Liver (tissue), 9 donors: ENCODE results near the gene MTHFD1L. TPM values are rescaled to one million over a fixed set of nuclear protein-coding genes. Genes with fewer than 3 reads are reported as not detected.

Experiments
- DNase-seq: peaks from one replicate; pipeline ENCODE4 v3.0.0-alpha.2; 2017; ENCODE audit warnings: low spot score
- H3K27ac ChIP-seq, 2 donors: one replicate each; pipeline ENCODE4 v1.7.0; 2013; ENCODE audit warnings: inconsistent platforms in 2 of 2, low read length in 2 of 2, control low read depth in 1 of 2, low read depth in 1 of 2, mild to moderate bottlenecking in 1 of 2
- H3K27me3 ChIP-seq, 4 donors: one replicate each; pipeline versions ENCODE4 v1.6.1 to v1.7.0; 2013; ENCODE audit warnings: low read length in 3 of 4, inconsistent platforms in 1 of 4, mild to moderate bottlenecking in 1 of 4, moderate library complexity in 1 of 4; ENCODE audit not compliant: control insufficient read depth in 4 of 4, insufficient read depth in 4 of 4
- H3K36me3 ChIP-seq, 4 donors: one replicate each; pipeline versions ENCODE4 v1.6.1 to v1.7.0; 2013; ENCODE audit warnings: low read length in 3 of 4, mild to moderate bottlenecking in 3 of 4, low read depth in 1 of 4, moderate library complexity in 1 of 4; ENCODE audit not compliant: control insufficient read depth in 4 of 4, insufficient read depth in 3 of 4
- H3K4me1 ChIP-seq, 4 donors: one replicate each; pipeline versions ENCODE4 v1.6.1 to v1.7.0; 2013; ENCODE audit warnings: low read length in 3 of 4, mild to moderate bottlenecking in 3 of 4, moderate library complexity in 1 of 4; ENCODE audit not compliant: control insufficient read depth in 4 of 4, insufficient read depth in 4 of 4
- H3K4me3 ChIP-seq, 3 donors: one replicate each; pipeline versions ENCODE4 v1.6.1 to v1.7.0; 2013; ENCODE audit warnings: low read length in 3 of 3, control low read depth in 1 of 3, low read depth in 1 of 3, mild to moderate bottlenecking in 1 of 3
- H3K9ac ChIP-seq, 2 donors: one replicate each; pipeline ENCODE4 v1.7.0; 2013; ENCODE audit warnings: low read length in 2 of 2, mild to moderate bottlenecking in 2 of 2, moderate library complexity in 2 of 2, control low read depth in 1 of 2, low read depth in 1 of 2
- H3K9me3 ChIP-seq, 4 donors: one replicate each; pipeline versions ENCODE4 v1.6.1 to v1.7.0; 2013; ENCODE audit warnings: low read length in 3 of 4; ENCODE audit not compliant: control insufficient read depth in 4 of 4
- EGR1 ChIP-seq, 2 donors: IDR thresholded peaks; 2 replicates each; pipeline ENCODE4 v1.6.1; 2016 to 2018; ENCODE audit warnings: antibody characterized with exemption in 2 of 2, low read depth in 2 of 2
- FOXA1 ChIP-seq: IDR thresholded peaks from 2 replicates; pipeline ENCODE4 v1.6.1; 2016; ENCODE audit warnings: antibody characterized with exemption
- FOXA2 ChIP-seq: IDR thresholded peaks from 2 replicates; pipeline ENCODE4 v1.6.1; 2016; ENCODE audit warnings: antibody characterized with exemption
- GABPA ChIP-seq, 2 donors: IDR thresholded peaks in 1 of 2; conservative IDR thresholded peaks in 1 of 2; 2 replicates each; pipeline ENCODE4 v1.6.1; 2016; ENCODE audit warnings: antibody characterized with exemption in 2 of 2, mild to moderate bottlenecking in 1 of 2, moderate library complexity in 1 of 2
- HNF4A ChIP-seq, 2 donors: conservative IDR thresholded peaks; 2 replicates each; pipeline ENCODE4 v1.6.1; 2016; ENCODE audit warnings: antibody characterized with exemption in 2 of 2, mild to moderate bottlenecking in 2 of 2
- HNF4G ChIP-seq: IDR thresholded peaks from 2 replicates; pipeline ENCODE4 v1.6.1; 2016; ENCODE audit warnings: antibody characterized with exemption
- JUND ChIP-seq, 2 donors: IDR thresholded peaks; 2 replicates each; pipeline ENCODE4 v1.6.1; 2016; ENCODE audit warnings: antibody characterized with exemption in 2 of 2
- MAX ChIP-seq: IDR thresholded peaks from 2 replicates; pipeline ENCODE4 v1.6.1; 2016; ENCODE audit warnings: antibody characterized with exemption
- NR2F2 ChIP-seq: IDR thresholded peaks from 2 replicates; pipeline ENCODE4 v1.6.1; 2016; ENCODE audit warnings: antibody characterized with exemption
- RAD21 ChIP-seq, 2 donors: IDR thresholded peaks; 2 replicates each; pipeline ENCODE4 v1.6.1; 2016; ENCODE audit warnings: antibody characterized with exemption in 2 of 2, mild to moderate bottlenecking in 2 of 2
- RXRA ChIP-seq, 2 donors: IDR thresholded peaks; 2 replicates each; pipeline ENCODE4 v1.6.1; 2017 to 2018; ENCODE audit warnings: antibody characterized with exemption in 2 of 2, mild to moderate bottlenecking in 1 of 2
- SP1 ChIP-seq: IDR thresholded peaks from 2 replicates; pipeline ENCODE4 v1.6.1; 2018; ENCODE audit warnings: antibody characterized with exemption, mild to moderate bottlenecking
- TAF1 ChIP-seq: conservative IDR thresholded peaks from 2 replicates; pipeline ENCODE4 v1.6.1; 2016; ENCODE audit warnings: antibody characterized with exemption, mild to moderate bottlenecking
- YY1 ChIP-seq: IDR thresholded peaks from 2 replicates; pipeline ENCODE4 v1.6.1; 2016; ENCODE audit warnings: antibody characterized with exemption, mild to moderate bottlenecking
- WGBS: extraction: QIAGEN DNeasy Blood & Tissue Kit; methylation state at CpG from one replicate; pipeline ENCODE4 v1.1.7; 2013; 5-methylcytosine and 5-hydroxymethylcytosine counted together
- polyA plus RNA-seq, 2 donors: library from polyadenylated mRNA; stranded (reverse) in 1 of 2; unstranded in 1 of 2; fragments of 200-250 nt in 1 of 2; fragments of >200 nt in 1 of 2; fragmentation: Nextera tagmentation in 1 of 2; extraction: Ambion mirVana in 1 of 2; gene quantifications; one replicate each; pipeline versions ENCODE4 v1.2.1 to v1.2.3, GENCODE V29; 2013 to 2015
- total RNA-seq, 2 donors: library from RNA; depleted of rRNA; stranded (reverse); fragments of >200 nt; gene quantifications; one replicate each; pipeline ENCODE4 v1.2.3, GENCODE V29; 2014
- TF ChIP-seq, protein P1 (sequence below): IDR thresholded peaks from 2 replicates; pipeline ENCODE4 v1.6.1; 2016; ENCODE audit warnings: antibody characterized with exemption, mild to moderate bottlenecking
- TF ChIP-seq, protein P2 (sequence below): fragments of 150-350 bp; IDR thresholded peaks from 2 replicates; pipeline ENCODE4 v1.5.1; 2017; ENCODE audit warnings: improper control_type of control experiment, low read depth, low read length; ENCODE audit not compliant: missing input control
- TF ChIP-seq, protein P3 (sequence below): IDR thresholded peaks from 2 replicates; pipeline ENCODE4 v1.6.1; 2016; ENCODE audit warnings: antibody characterized with exemption
- TF ChIP-seq, protein P4 (sequence below): IDR thresholded peaks from 2 replicates; pipeline ENCODE4 v1.6.1; 2016; ENCODE audit warnings: antibody characterized with exemption
- donor health status: healthy.
- donor health status: healthy.
- donor health status: healthy.
- donor health status: healthy.
- donor health status: healthy.

The MTHFD1L gene
- total and polyA plus RNA-seq, 4 donors: 2.0 to 7.7 (median 2.8) TPM

DNA sequence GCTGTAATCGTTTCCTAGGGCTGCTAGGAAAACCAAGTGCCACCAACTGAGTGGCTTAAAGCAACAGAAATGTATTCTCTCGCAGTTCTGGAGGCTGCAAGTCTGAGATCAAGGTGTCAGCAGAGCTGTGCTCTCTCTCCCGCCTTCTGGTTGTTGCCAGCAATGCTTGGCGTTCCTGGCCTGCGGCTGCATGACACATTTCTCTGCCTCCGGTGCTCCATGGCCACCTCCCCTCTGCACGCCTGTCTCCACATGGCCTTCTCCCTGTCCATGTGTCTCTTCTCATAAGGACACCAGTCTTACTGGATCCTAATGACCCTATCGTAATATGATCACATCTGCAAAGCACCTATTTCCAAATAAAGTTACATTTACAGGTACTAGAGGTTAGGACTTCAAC lies 282.6 kb downstream of the MTHFD1L start:
- 83% methylated on average over 8 of the region's 8 CpGs for WGBS
- Histone ChIP-seq H3K27ac (no peak overlapping the region), H3K9ac (no peak overlapping the region), H3K4me1 (no peaks in the 10 kb centered on the region), H3K9me3 (no peaks in the 10 kb centered on the region), H3K36me3 (no peaks in the 10 kb centered on the region), H3K4me3 (no peak overlapping the region), H3K27me3 (no peaks in the 10 kb centered on the region)
- TF ChIP-seq GABPA (IDR thresholded peaks at IDR 0.05 in 1 of 2, conservative IDR thresholded peaks at IDR 0.05 in 1 of 2) (no peak), RXRA (IDR thresholded peaks at IDR 0.05) (no peak), JUND (IDR thresholded peaks at IDR 0.05) (no peak), HNF4A (conservative IDR thresholded peaks at IDR 0.05) (no peak), EGR1 (IDR thresholded peaks at IDR 0.05; ENCODE audit: low read depth in 2 of 2) (no peak), SP1 (no peak), NR2F2 (no peak), RAD21 (IDR thresholded peaks at IDR 0.05) (no peak), HNF4G (no peak), TAF1 (no peak), FOXA1 (no peak), YY1 (no peak), MAX (no peak), FOXA2 (no peak)
- TF ChIP-seq, protein P1, sequence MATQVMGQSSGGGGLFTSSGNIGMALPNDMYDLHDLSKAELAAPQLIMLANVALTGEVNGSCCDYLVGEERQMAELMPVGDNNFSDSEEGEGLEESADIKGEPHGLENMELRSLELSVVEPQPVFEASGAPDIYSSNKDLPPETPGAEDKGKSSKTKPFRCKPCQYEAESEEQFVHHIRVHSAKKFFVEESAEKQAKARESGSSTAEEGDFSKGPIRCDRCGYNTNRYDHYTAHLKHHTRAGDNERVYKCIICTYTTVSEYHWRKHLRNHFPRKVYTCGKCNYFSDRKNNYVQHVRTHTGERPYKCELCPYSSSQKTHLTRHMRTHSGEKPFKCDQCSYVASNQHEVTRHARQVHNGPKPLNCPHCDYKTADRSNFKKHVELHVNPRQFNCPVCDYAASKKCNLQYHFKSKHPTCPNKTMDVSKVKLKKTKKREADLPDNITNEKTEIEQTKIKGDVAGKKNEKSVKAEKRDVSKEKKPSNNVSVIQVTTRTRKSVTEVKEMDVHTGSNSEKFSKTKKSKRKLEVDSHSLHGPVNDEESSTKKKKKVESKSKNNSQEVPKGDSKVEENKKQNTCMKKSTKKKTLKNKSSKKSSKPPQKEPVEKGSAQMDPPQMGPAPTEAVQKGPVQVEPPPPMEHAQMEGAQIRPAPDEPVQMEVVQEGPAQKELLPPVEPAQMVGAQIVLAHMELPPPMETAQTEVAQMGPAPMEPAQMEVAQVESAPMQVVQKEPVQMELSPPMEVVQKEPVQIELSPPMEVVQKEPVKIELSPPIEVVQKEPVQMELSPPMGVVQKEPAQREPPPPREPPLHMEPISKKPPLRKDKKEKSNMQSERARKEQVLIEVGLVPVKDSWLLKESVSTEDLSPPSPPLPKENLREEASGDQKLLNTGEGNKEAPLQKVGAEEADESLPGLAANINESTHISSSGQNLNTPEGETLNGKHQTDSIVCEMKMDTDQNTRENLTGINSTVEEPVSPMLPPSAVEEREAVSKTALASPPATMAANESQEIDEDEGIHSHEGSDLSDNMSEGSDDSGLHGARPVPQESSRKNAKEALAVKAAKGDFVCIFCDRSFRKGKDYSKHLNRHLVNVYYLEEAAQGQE: no peak
- TF ChIP-seq, protein P2, sequence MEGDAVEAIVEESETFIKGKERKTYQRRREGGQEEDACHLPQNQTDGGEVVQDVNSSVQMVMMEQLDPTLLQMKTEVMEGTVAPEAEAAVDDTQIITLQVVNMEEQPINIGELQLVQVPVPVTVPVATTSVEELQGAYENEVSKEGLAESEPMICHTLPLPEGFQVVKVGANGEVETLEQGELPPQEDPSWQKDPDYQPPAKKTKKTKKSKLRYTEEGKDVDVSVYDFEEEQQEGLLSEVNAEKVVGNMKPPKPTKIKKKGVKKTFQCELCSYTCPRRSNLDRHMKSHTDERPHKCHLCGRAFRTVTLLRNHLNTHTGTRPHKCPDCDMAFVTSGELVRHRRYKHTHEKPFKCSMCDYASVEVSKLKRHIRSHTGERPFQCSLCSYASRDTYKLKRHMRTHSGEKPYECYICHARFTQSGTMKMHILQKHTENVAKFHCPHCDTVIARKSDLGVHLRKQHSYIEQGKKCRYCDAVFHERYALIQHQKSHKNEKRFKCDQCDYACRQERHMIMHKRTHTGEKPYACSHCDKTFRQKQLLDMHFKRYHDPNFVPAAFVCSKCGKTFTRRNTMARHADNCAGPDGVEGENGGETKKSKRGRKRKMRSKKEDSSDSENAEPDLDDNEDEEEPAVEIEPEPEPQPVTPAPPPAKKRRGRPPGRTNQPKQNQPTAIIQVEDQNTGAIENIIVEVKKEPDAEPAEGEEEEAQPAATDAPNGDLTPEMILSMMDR: no peak
- TF ChIP-seq, protein P3, sequence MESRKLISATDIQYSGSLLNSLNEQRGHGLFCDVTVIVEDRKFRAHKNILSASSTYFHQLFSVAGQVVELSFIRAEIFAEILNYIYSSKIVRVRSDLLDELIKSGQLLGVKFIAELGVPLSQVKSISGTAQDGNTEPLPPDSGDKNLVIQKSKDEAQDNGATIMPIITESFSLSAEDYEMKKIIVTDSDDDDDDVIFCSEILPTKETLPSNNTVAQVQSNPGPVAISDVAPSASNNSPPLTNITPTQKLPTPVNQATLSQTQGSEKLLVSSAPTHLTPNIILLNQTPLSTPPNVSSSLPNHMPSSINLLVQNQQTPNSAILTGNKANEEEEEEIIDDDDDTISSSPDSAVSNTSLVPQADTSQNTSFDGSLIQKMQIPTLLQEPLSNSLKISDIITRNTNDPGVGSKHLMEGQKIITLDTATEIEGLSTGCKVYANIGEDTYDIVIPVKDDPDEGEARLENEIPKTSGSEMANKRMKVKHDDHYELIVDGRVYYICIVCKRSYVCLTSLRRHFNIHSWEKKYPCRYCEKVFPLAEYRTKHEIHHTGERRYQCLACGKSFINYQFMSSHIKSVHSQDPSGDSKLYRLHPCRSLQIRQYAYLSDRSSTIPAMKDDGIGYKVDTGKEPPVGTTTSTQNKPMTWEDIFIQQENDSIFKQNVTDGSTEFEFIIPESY: no peak
- TF ChIP-seq, protein P4, sequence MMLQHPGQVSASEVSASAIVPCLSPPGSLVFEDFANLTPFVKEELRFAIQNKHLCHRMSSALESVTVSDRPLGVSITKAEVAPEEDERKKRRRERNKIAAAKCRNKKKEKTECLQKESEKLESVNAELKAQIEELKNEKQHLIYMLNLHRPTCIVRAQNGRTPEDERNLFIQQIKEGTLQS: no peak
- no peak for DNase-seq

DNA sequence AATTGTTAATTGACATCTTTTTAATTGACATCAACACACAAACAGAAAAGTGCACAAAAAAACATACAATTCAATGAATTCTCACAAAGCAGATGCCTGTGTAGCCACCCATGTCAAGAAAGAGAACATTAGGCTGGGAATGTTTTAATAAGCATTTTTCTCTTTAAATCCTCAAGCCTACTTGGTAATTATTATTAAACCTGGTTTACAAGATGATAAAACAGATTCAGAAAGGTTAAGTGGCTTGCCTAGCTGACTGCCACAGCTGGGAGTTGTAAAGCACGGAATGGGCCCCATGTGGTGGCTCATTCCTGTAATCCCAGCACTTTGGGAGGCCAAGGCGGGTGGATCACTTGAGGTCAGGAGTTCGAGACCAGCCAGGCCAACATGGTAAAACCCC lies 284.3 kb downstream of the MTHFD1L start:
- Histone ChIP-seq H3K9ac (no peak overlapping the region), H3K27me3 (no peaks in the 10 kb centered on the region), H3K4me3 (no peak overlapping the region), H3K36me3 (no peaks in the 10 kb centered on the region), H3K27ac (no peak overlapping the region), H3K9me3 (no peaks in the 10 kb centered on the region), H3K4me1 (peaks cover 0 to 2% (median 0%) of the 10 kb centered on the region in 4 donors)
- WGBS: 93% methylated on average over 3 of the region's 3 CpGs
- no peak for DNase-seq
- TF ChIP-seq MAX (no peak), FOXA2 (no peak), EGR1 (IDR thresholded peaks at IDR 0.05; ENCODE audit: low read depth in 2 of 2) (no peak), HNF4A (conservative IDR thresholded peaks at IDR 0.05) (no peak), HNF4G (no peak), RXRA (IDR thresholded peaks at IDR 0.05) (no peak), YY1 (no peak), FOXA1 (no peak), RAD21 (IDR thresholded peaks at IDR 0.05) (no peak)
- TF ChIP-seq, protein P1: no peak
- TF ChIP-seq, protein P3: no peak
- TF ChIP-seq, protein P4: no peak
